Fibroblast of skin of right quadriceps (primary cell): ENCODE data around the gene GNA15.

Experiments
- DNase-seq: peaks from one replicate; pipeline ENCODE4 v3.0.0-alpha.2; 2013

Gene GNA15

DNA sequence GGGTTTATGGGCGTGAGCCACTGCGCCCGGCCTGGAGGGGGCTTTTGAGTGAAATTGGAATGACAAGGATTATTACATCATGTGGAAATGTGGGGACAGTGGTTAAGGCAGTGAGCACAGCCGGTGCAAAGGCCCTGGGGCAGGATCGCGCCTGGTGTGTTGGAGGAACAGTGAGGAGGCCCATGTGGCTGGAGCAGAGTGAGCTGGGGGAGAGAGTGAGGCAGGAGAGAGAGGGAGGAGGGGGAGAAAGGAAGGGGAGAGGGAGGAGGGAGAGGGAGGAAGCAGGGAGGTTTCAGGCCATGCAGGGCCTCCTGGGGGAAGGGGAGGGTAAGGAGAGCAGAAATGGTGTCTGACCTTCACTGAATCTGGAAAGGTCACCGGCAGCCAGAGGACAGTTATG, 77.3 kb downstream of the GNA15 start:
- no peak for DNase-seq
